Naive thymus-derived CD8-positive, alpha-beta T cell (primary cell): ENCODE data around the gene LRRFIP1. TPM values are rescaled to one million over a fixed set of nuclear protein-coding genes. Genes with fewer than 3 reads are reported as not detected.
"Not testable (repeated sequence)": the region's sequence is repeated elsewhere in the genome, so short reads cannot be mapped to it uniquely, and the experiment has no call there.

Experiments used
- ATAC-seq, 2 donors: fragments of 150-1000 bp; cut with Tn5 transposase in 1 of 2; sonication (Bioruptor Pico), chemical (Tn5 transposase) in 1 of 2; 1 replicate in 1 of 2; 2 replicates in 1 of 2; pipeline ENCODE4 v1.10.0; 2021; ENCODE audit warnings: mild to moderate bottlenecking in 2 of 2, moderate library complexity in 2 of 2
- POLR2A ChIA-PET: fragments of 350-600 bp; sonication (Branson Sonifier 250); formaldehyde crosslinking; loops from one replicate; lab custom pipeline; 2021; ENCODE audit warnings: antibody characterized with exemption; lab: Charles Lee
- DNase-seq, 10 donors: peaks; one replicate each; pipeline versions ENCODE4 v3.0.0 to v3.0.0-alpha.2; 2020 to 2022
- H3K27ac Mint-ChIP-seq, 10 donors: one replicate each; pipeline ENCODE4 v1.8.0; 2020 to 2022; ENCODE audit warnings: mild to moderate bottlenecking in 10 of 10, mixed read lengths in 10 of 10, moderate library complexity in 4 of 10, inconsistent platforms in 1 of 10
- H3K27me3 Mint-ChIP-seq, 5 donors: one replicate each; pipeline ENCODE4 v1.8.0; 2021 to 2022; ENCODE audit warnings: mixed read lengths in 5 of 5
- H3K36me3 Mint-ChIP-seq, 3 donors: one replicate each; pipeline ENCODE4 v1.8.0; 2020 to 2022; ENCODE audit warnings: mixed read lengths in 3 of 3, mild to moderate bottlenecking in 2 of 3, inconsistent platforms in 1 of 3
- H3K4me1 Mint-ChIP-seq, 4 donors: one replicate each; pipeline ENCODE4 v1.8.0; 2021 to 2022; ENCODE audit warnings: mixed read lengths in 4 of 4
- H3K4me3 Mint-ChIP-seq, 10 donors: one replicate each; pipeline ENCODE4 v1.8.0; 2020 to 2022; ENCODE audit warnings: mild to moderate bottlenecking in 10 of 10, mixed read lengths in 10 of 10, moderate library complexity in 6 of 10, inconsistent platforms in 1 of 10
- H3K9me3 Mint-ChIP-seq, 9 donors: one replicate each; pipeline ENCODE4 v1.8.0; 2020 to 2022; ENCODE audit warnings: mixed read lengths in 9 of 9, mild to moderate bottlenecking in 3 of 9, inconsistent platforms in 1 of 9, moderate library complexity in 1 of 9
- polyA plus RNA-seq, 3 donors: library from polyadenylated mRNA; unstranded; fragments of 300-500 nt; fragmentation: Illumina TruSeq; gene quantifications; one replicate each; pipeline ENCODE4 v1.2.3, GENCODE V29; 2021
- total RNA-seq, 8 experiments: library from RNA in 2 of 8; stranded (reverse) in 2 of 8; gene quantifications; one replicate each; pipeline ENCODE4 v1.2.3 and lab custom pipeline; 2021 to 2026

The LRRFIP1 gene
- total and polyA plus RNA-seq, 5 experiments from 2014 or later = 72.9 to 103 (median 91.8) TPM

GRCh38 chr2:237600205-237600846, 27.1 kb upstream of the LRRFIP1 start:
- POLR2A ChIA-PET = no interaction called here

GRCh38 chr2:237601453-237602116, 25.8 kb upstream of the LRRFIP1 start:
- H3K27ac Mint-ChIP-seq = peak overlapping the region in 9 of 10 donors; percentile 86 to 99 (median 97)
- no peak for ATAC-seq

More at GRCh38 chr2:237600205-237600846, 27.1 kb upstream of the LRRFIP1 start:
- Mint-ChIP-seq H3K4me1 (peaks cover 22 to 44% (median 25%) of the 10 kb centered on the region in 4 donors), H3K9me3 (no peaks in the 10 kb centered on the region), H3K27ac (peak overlapping the region in 9 of 10 donors; percentile 13 to 99 (median 97)), H3K36me3 (no peaks in the 10 kb centered on the region), H3K27me3 (no peaks in the 10 kb centered on the region), H3K4me3 (no peak overlapping the region)
- DNase-seq (no peak), ATAC-seq (no peak)

GRCh38 chr2:237602409-237602808, 25.0 kb upstream of the LRRFIP1 start:
- Mint-ChIP-seq H3K9me3 (no peaks in the 10 kb centered on the region), H3K4me1 (peaks cover 22 to 49% (median 26%) of the 10 kb centered on the region in 4 donors), H3K27ac (peak overlapping the region; percentile 86 to 99 (median 98)), H3K36me3 (no peaks in the 10 kb centered on the region), H3K27me3 (no peaks in the 10 kb centered on the region), H3K4me3 (peak overlapping the region in 3 of 10 donors; percentile 22 to 80 (median 71))
- ATAC-seq (no peak), DNase-seq (no peak)
- POLR2A ChIA-PET = interaction anchor here (0.6 to 1.2 kb wide), 3 partner anchors 91 to 517 kb away, joined by 3 to 4 read pairs (median 4); no protein-coding TSS in a partner anchor

More at GRCh38 chr2:237601453-237602116, 25.8 kb upstream of the LRRFIP1 start:
- DNase-seq = no peak
- no peaks in the 10 kb centered on the region for H3K36me3 Mint-ChIP-seq
- POLR2A ChIA-PET = interaction anchor here (0.6 kb wide), 1 partner anchor 173 kb away, joined by 4 read pairs; no protein-coding TSS in a partner anchor
- H3K4me3 Mint-ChIP-seq = no peak overlapping the region
- no peaks in the 10 kb centered on the region for H3K9me3 Mint-ChIP-seq
- H3K4me1 Mint-ChIP-seq = peaks cover 22 to 44% (median 26%) of the 10 kb centered on the region in 4 donors
- no peaks in the 10 kb centered on the region for H3K27me3 Mint-ChIP-seq

GRCh38 chr2:237603049-237603717, 24.2 kb upstream of the LRRFIP1 start:
- no peak for DNase-seq
- H3K36me3 Mint-ChIP-seq = no peaks in the 10 kb centered on the region
- POLR2A ChIA-PET = interaction anchor here (1.1 to 1.3 kb wide), 6 partner anchors 10 to 518 kb away, joined by 3 to 7 read pairs (median 4); no protein-coding TSS in a partner anchor
- peak overlapping the region; percentile 86 to 99 (median 98) for H3K27ac Mint-ChIP-seq
- ATAC-seq = no peak
- H3K4me3 Mint-ChIP-seq = peak overlapping the region; percentile 65 to 84 (median 81)
- H3K9me3 Mint-ChIP-seq = no peaks in the 10 kb centered on the region
- H3K27me3 Mint-ChIP-seq = no peaks in the 10 kb centered on the region
- peaks cover 21 to 43% (median 26%) of the 10 kb centered on the region in 4 donors for H3K4me1 Mint-ChIP-seq

- H3K9me3 Mint-ChIP-seq = no peaks in the 10 kb centered on the region
- no peaks in the 10 kb centered on the region for H3K36me3 Mint-ChIP-seq
- H3K27me3 Mint-ChIP-seq = no peaks in the 10 kb centered on the region
- H3K4me3 Mint-ChIP-seq = peak overlapping the region; percentile 65 to 84 (median 81)
- H3K4me1 Mint-ChIP-seq = peaks cover 20 to 36% (median 25%) of the 10 kb centered on the region in 4 donors
- DNase-seq = peak; percentile 34 to 90 (median 80)
- POLR2A ChIA-PET = interaction anchor here (1.1 to 1.3 kb wide), 4 partner anchors 9 to 87 kb away, joined by 4 to 7 read pairs (median 4); no protein-coding TSS in a partner anchor
- peak; percentile 95 to 97 for ATAC-seq
- peak overlapping the region; percentile 86 to 99 (median 98) for H3K27ac Mint-ChIP-seq
These were observed 23.5 kb upstream of the LRRFIP1 start for GRCh38 chr2:237603718-237604362.

GRCh38 chr2:237604391-237604790, 23.0 kb upstream of the LRRFIP1 start:
- H3K4me3 Mint-ChIP-seq = peak overlapping the region in 6 of 10 donors; percentile 71 to 84 (median 81)
- peaks cover 20 to 31% (median 25%) of the 10 kb centered on the region in 4 donors for H3K4me1 Mint-ChIP-seq
- POLR2A ChIA-PET = interaction anchor here (1.1 to 1.3 kb wide), 4 partner anchors 8 to 86 kb away, joined by 4 to 7 read pairs (median 4); no protein-coding TSS in a partner anchor
- H3K27me3 Mint-ChIP-seq = no peaks in the 10 kb centered on the region
- ATAC-seq (no peak), DNase-seq (no peak)
- no peaks in the 10 kb centered on the region for H3K36me3 Mint-ChIP-seq
- H3K27ac Mint-ChIP-seq = peak overlapping the region; percentile 86 to 99 (median 97)
- no peaks in the 10 kb centered on the region for H3K9me3 Mint-ChIP-seq

- Mint-ChIP-seq H3K9me3 (no peaks in the 10 kb centered on the region), H3K4me3 (peak overlapping the region in 7 of 10 donors; percentile 10 to 66 (median 33)), H3K36me3 (no peaks in the 10 kb centered on the region), H3K4me1 (peaks cover 20 to 31% (median 25%) of the 10 kb centered on the region in 4 donors), H3K27ac (peak overlapping the region; percentile 47 to 99 (median 96)), H3K27me3 (peaks cover 0 to 4% (median 0%) of the 10 kb centered on the region in 5 donors)
- POLR2A ChIA-PET = interaction anchor here (1.3 kb wide), 1 partner anchor 69 kb away, joined by 7 read pairs; no protein-coding TSS in a partner anchor
- ATAC-seq = no peak
- DNase-seq = no peak
These were observed 22.4 kb upstream of the LRRFIP1 start for GRCh38 chr2:237604960-237605359.

GRCh38 chr2:237606522-237606921, 20.9 kb upstream of the LRRFIP1 start:
- not testable (repeated sequence) for ATAC-seq, H3K36me3 Mint-ChIP-seq, DNase-seq, H3K4me3 Mint-ChIP-seq, H3K9me3 Mint-ChIP-seq, H3K27me3 Mint-ChIP-seq
- H3K27ac Mint-ChIP-seq = peak overlapping the region in 7 of 10 donors; percentile 34 to 93 (median 59)
- peaks cover 20 to 31% (median 25%) of the 10 kb centered on the region in 4 donors for H3K4me1 Mint-ChIP-seq
- POLR2A ChIA-PET = interaction anchor here (1.1 kb wide), 1 partner anchor 18 kb away, joined by 3 read pairs; no protein-coding TSS in a partner anchor

GRCh38 chr2:237612527-237613357, 14.6 kb upstream of the LRRFIP1 start:
- H3K9me3 Mint-ChIP-seq = no peaks in the 10 kb centered on the region
- peak overlapping the region in 1 of 10 donors; percentile 89 for H3K27ac Mint-ChIP-seq
- H3K4me3 Mint-ChIP-seq = no peak overlapping the region
- H3K4me1 Mint-ChIP-seq = peaks cover 22 to 42% (median 37%) of the 10 kb centered on the region in 4 donors
- H3K36me3 Mint-ChIP-seq = no peaks in the 10 kb centered on the region
- POLR2A ChIA-PET = interaction anchor here (0.7 to 1.9 kb wide), 2 partner anchors 9 to 74 kb away, joined by 3 to 5 read pairs; no protein-coding TSS in a partner anchor
- DNase-seq = no peak
- peaks cover 0 to 4% (median 0%) of the 10 kb centered on the region in 5 donors for H3K27me3 Mint-ChIP-seq
- no peak for ATAC-seq

GRCh38 chr2:237613679-237614078, 13.7 kb upstream of the LRRFIP1 start:
- Mint-ChIP-seq H3K27me3 (peaks cover 0 to 4% (median 0%) of the 10 kb centered on the region in 5 donors), H3K4me1 (peaks cover 17 to 47% (median 40%) of the 10 kb centered on the region in 4 donors), H3K36me3 (no peaks in the 10 kb centered on the region), H3K27ac (peak overlapping the region in 5 of 10 donors; percentile 13 to 89 (median 47)), H3K4me3 (peak overlapping the region in 2 of 10 donors; percentile 30 to 60), H3K9me3 (no peaks in the 10 kb centered on the region)
- DNase-seq = no peak
- POLR2A ChIA-PET = interaction anchor here (0.7 to 1.9 kb wide), 2 partner anchors 10 to 74 kb away, joined by 3 to 5 read pairs; no protein-coding TSS in a partner anchor
- ATAC-seq = no peak
